ENCODE data around the gene PPL.
"Not testable (repeated sequence)": the region's sequence is repeated elsewhere in the genome, so short reads cannot be mapped to it uniquely, and the experiment has no call there.

PPL gene

DNA sequence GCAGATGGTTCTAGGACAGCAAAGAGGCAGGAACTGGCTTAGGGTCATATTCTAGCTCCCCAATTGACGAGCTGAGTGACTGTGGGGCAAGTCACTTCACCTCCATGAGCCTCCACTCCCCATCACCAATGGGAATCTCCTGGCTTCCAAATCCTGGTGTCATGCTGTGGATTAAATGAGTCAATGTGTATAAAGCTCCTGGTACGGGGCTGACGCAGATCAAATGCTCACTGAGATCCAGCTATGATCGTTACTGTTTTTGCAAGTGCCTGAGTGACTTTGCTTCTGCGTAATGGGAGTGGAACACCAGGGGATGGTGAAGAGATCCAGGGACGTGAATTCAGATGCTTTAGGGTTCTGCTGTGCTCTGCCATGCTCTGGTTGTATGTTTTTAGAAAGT, 23.6 kb upstream of the PPL start:
- no peak for DNase-seq (ENCODE audit: low read depth in 4 of 4, low spot score in 1 of 4)

DNA sequence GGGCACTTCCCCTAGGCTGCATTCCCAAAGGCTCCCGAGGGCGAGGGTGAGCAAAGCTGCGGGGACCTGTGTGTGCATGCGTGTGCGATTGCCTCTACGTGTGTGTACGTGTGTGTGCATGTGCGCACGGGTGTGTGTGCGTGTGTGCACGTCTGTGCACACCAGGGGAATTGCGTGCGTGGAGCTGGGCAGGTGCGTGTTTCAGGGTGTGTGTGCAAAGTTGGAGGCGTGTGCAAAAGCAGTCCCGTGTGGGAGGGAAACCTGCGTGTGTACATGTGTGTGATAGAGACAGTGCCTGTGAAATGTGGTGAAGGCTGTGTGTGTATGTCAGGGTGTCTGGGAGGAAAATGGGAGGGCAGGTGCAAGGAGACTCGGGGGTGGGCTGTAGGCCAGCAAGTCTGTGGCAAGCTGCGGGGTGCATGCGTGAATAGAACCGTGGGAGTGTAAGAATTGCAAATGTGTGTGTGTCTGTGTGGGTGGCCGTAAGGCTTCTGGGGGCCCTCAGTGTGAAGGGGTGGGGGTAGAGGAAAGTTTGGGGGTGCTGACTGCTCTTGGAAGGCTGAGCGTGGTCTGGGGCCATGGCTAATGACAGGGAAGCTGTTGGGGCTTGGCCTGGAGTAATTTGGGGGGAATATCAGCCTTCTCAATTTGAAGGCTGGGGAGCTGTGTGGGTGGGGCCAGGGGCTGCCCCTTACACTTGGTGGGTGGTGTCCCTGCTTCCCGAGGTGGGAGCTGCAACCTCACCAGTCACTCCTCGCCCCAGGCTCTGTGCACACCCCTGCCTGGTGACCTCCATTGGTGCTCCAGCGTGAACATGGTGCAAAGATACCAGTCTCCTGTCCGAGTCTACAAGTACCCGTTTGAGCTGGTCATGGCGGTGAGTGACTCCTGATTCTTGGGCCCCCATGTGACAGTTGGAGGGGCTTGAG, 21.8 kb upstream of the PPL start:
- DNase-seq (ENCODE audit: low read depth in 4 of 4, low spot score in 1 of 4) = no peak

DNA sequence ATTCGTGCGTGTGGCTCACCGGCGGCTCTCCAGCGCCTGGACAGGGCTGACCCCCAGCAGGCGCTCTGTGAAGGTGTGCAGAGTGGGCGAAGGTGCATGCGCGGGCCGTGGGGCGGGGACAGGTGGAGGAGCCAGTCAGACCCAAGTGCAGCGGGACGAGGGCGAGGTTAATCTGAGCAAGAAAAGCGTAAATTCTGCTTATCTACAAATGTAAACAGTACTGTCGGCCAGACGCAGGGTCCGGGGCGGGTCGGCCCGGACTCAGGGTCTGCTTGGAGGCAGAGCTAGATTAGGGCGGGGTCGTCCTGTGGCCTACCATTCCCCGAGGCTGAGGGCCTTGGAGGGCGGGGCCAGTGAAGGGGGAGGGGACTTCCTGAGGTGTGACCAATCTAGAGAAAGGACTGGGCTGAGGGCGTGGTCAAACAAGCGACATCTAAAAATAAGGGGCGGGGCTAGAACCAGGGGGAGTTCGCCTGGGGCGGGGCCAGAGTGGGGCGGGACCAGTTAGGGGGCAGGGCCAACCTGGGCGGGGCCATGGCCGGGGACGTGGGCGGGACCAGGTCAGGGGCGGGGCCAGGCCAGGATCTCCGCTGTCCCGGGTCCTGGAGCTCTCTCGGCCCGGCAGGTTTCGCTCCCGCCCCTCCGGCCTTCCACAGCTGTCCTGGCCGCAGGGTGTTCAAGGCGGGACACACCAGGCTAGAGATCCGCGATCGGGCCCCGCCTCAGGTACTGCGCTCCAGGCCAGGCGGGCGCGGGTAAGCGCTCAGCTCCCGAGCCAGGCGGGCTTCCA, 21.0 kb upstream of the PPL start, which contains the start of gene SEC14L5:
Gene SEC14L5, plus strand, starts transcription at position 611 of the 790 bp plus-strand sequence. CDS start 994 bp downstream, outside the sequence.
- peak; percentile 74 to 92 (median 84) for DNase-seq (ENCODE audit: low read depth in 4 of 4, low spot score in 1 of 4)

- no peak for DNase-seq (ENCODE audit: low read depth in 4 of 4, low spot score in 1 of 4)
These were observed 20.4 kb upstream of the PPL start for GRCh38 chr16:4957420-4957719.

GRCh38 chr16:4954714-4955113, 17.8 kb upstream of the PPL start:
- no peak for DNase-seq (ENCODE audit: low read depth in 4 of 4, low spot score in 1 of 4)

- not testable (repeated sequence) for DNase-seq (ENCODE audit: low read depth in 4 of 4, low spot score in 1 of 4)
These were observed 14.6 kb upstream of the PPL start for GRCh38 chr16:4951583-4951982.

GRCh38 chr16:4949986-4950385, 13.0 kb upstream of the PPL start:
- no peak for DNase-seq (ENCODE audit: low read depth in 4 of 4, low spot score in 1 of 4)

DNA sequence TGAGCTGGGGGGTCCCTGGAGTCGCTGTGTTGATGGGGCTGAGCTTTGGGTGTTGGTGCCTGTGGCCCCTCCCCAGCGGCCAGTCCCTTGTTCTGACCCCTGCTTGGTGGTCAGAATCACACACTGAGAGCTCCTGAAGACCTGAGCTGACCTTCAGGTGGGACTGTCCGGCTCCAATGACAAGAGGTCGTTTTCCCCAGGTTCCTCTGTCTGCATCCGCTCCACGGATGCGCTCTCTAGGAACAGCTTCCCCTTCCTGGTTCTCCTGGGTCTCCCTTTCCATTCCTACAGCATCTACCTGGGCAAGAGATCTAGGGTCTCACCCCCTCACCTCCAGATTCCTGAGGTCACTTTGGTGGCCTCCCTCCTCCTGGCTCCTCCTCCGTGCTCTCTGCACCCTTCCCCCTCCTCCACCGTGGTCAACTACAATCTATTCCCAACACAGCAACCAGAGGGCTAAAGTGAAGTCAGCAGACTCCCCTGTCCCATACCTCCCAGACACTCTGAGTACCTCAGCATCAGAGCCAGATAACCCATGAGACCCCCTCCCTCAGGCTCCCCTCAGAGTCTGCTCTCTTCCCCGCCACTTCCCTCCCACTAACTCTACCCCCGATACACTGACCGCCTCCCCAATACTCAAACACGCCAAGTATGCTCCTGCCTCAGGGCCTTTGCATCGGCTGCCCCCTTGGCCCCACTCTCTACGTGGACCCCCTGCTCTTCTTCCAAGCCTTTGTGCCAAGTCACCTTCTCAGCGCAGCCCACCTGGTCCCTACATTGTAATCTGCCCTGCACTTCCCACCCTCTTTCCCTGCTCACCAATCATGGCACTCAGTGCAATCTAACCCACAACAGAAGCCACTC, 12.2 kb upstream of the PPL start:
- no peak for DNase-seq (ENCODE audit: low read depth in 4 of 4, low spot score in 1 of 4)

DNA sequence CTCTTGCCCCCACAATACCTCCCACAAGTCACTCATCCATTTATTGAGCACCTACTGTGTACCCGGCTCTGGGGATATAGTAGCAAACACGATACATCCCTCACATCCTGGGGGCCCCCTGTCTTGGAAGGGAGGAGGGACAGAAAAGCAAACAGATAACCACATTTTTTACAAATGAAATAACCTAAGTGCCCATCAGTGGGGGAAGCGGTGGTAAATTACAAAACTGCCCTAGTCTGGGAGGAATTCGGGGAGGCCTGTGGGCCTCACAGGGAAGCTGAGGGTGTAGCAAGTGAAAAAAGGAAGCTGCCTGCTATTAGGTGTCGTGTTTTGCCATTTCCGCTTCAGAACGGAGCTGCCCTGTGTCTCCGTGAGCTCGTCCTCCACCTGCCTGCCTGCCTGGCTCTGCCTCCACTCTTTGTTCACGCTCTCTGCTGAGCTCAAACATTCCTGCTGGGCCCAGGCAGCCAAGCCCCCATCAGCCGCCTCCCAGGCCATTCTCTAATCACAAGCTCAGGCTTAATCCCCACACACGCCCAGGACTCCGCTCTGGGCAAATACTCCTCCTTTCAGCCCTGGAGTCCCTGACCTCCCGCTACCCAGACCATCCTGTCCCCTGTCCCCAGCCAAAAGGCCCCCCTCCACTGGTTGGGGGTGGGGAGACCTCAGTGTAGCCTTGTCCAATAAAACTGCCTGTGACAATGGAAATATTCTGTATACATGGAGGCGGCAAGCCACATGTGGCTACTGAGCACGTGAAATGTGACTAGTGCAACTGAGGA, 11.0 kb upstream of the PPL start:
- no peak for DNase-seq (ENCODE audit: low read depth in 4 of 4, low spot score in 1 of 4)

DNA sequence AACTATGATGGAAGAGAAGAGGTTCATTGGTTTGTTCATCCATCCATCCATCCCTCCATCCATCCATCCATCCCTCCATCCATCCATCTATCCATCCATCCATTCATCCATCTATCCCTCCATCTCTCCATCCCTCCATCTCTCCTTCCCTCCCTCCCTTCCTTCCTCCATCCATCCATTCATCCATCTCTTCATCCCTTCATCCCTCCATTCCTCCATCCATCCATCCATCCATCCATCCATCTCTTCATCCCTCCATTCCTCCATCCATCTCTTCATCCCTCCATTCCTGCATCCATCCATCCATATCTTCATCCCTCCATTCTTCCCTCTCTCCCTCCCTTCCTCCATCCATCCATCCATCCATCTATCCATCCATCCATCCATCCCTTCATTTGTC, 10.0 kb upstream of the PPL start:
- DNase-seq (ENCODE audit: low read depth in 4 of 4, low spot score in 1 of 4) = no peak

GRCh38 chr16:4945560-4946502, 8.9 kb upstream of the PPL start:
- no peak for DNase-seq (ENCODE audit: low read depth in 4 of 4, low spot score in 1 of 4)

DNA sequence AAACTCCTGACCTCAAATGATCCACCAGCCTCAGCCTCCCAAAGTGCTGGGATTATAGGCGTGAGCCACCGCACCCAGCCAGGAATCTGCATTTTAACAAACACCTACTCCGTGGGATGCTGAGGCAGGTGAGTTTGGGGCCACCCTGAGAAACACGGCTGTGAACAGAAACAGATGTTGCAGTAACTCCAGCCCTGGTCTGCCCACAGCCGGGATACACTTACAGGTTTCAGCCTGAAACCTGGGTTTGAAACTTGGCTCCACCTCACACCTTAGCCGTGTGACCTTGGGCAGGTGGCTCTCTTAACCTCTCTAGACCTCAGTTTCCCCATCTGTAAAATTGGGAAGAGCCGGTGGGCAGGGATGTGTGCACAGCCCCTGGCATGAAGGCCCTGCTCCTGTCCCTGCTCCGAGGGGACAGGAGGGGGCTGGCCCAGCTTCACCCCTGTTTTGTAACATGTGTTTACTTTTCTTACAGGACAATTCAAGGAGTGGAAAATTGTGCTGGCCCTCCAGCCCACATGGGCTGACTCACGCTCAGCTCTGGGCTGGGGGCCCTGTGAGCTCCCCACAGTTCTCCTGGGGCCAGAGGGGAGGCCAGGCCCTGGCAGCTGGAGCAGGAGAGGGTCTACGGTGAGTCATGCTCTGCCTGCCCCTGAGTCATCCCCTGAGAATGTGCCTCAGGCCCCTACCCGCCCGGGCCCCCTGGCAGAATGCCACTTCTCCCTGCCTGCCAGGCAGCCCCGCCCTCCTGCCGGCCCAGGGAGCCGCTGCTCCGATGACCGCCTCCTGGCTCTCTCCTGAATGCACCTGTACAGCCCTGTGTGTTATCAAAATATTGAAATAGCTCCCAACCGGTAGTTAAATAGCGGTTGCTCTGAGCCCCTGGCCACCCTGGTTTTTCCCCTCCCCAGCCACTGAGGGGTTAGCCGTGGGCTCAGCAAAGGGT, 7.7 kb upstream of the PPL start:
- no peak for DNase-seq (ENCODE audit: low read depth in 4 of 4, low spot score in 1 of 4)

DNA sequence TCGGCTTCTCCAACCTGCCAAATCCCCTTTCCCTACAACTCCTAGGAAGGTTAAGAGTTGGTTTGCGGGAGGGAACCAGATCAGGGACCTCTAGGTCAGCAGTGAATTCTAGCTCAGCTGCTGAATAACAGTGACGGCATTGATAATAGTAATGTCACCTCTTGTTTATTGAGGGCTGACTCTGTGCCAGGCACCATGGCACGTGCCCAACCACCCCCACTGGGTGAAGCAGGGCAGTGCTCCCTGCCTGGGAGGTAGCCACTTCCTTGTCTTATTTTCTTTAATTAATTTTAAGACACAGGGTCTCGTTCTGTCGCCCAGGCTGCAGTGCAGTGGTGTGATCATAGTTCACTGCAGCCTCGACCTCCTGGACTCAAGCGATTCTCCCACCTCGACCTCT, 5.5 kb upstream of the PPL start:
- no peak for DNase-seq (ENCODE audit: low read depth in 4 of 4, low spot score in 1 of 4)

DNA sequence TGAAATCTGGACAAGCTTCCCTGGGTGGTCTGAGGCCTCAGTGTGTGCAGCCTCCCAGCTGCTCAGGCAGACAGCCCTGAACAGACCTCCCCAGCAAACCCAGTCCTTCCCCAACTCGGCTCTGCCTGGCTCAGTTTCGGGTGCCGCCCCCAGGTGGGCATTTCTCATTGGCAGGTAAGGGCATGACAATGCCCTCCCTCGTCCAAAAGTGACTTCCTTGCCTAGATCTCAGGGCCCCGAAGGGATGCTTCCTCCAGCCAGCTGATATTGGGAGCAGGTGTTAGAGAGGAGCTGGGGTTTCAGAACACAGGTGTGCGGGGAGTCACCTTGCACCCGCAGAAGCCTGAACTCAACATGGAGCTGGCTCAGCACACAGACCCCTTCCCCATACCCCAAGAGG, 3.8 kb upstream of the PPL start:
- DNase-seq (ENCODE audit: low read depth in 4 of 4, low spot score in 1 of 4) = no peak

- DNase-seq (ENCODE audit: low read depth in 4 of 4, low spot score in 1 of 4) = no peak
These were observed 1.7 kb upstream of the PPL start for GRCh38 chr16:4938683-4939030.

- no peak for DNase-seq (ENCODE audit: low read depth in 4 of 4, low spot score in 1 of 4)
These were observed 1.1 kb upstream of the PPL start for GRCh38 chr16:4937782-4938682.

GRCh38 chr16:4936181-4936990, 562 bp downstream of the PPL start:
- no peak for DNase-seq (ENCODE audit: low read depth in 4 of 4, low spot score in 1 of 4)
